H1 (cell line): ENCODE results near the gene FAM83G. TPM values are rescaled to one million over a fixed set of nuclear protein-coding genes. Genes with fewer than 3 reads are reported as not detected.

Source experiments
- CTCF ChIA-PET: fragments of 300-600 bp; sonication (Branson Sonifier 250); formaldehyde crosslinking; loops from one replicate; lab custom pipeline; 2021; ENCODE audit not compliant: partially characterized antibody; lab: Charles Lee
- POLR2A ChIA-PET: fragments of 300-600 bp; sonication (Branson Sonifier 250); formaldehyde crosslinking; loops from one replicate; lab custom pipeline; 2021; ENCODE audit warnings: inconsistent platforms; ENCODE audit not compliant: partially characterized antibody; lab: Charles Lee
- DNase-seq, 2 experiments: peaks; one replicate each; pipeline versions ENCODE4 v3.0.0 to v3.0.0-alpha.2; 2010 to 2022; ENCODE audit warnings: low spot score in 2 of 2, low read depth in 1 of 2, mixed read lengths in 1 of 2
- FAIRE-seq: peaks from 2 replicates; lab custom pipeline; 2011; peaks lifted over from hg19 to GRCh38; lab: Jason Lieb, UNC
- H2AFZ ChIP-seq: 2 replicates; pipeline ENCODE4 v1.8.1; 2012; ENCODE audit warnings: low read length, inconsistent platforms
- H2AK5ac ChIP-seq: 2 replicates; pipeline ENCODE4 v1.6.1; 2013; ENCODE audit warnings: low read depth, low read length
- H2BK120ac ChIP-seq: replicated peaks from 2 replicates; pipeline ENCODE3; 2013; ENCODE audit warnings: low read depth, low read length, inconsistent platforms
- H2BK12ac ChIP-seq: 2 replicates; pipeline ENCODE4 v1.6.1; 2013; ENCODE audit warnings: low read depth, low read length
- H2BK15ac ChIP-seq: 2 replicates; pipeline ENCODE4 v1.6.1; 2013; ENCODE audit warnings: low read length
- H2BK20ac ChIP-seq: 2 replicates; pipeline ENCODE4 v1.6.1; 2013; ENCODE audit warnings: low read length
- H2BK5ac ChIP-seq: 2 replicates; pipeline ENCODE4 v1.6.1; 2013; ENCODE audit warnings: low read depth, low read length
- H3K14ac ChIP-seq: 2 replicates; pipeline ENCODE4 v1.6.1; 2013; ENCODE audit warnings: inconsistent platforms; ENCODE audit not compliant: insufficient read length
- H3K18ac ChIP-seq: 2 replicates; pipeline ENCODE4 v1.6.1; 2013; ENCODE audit warnings: low read length; ENCODE audit errors: extremely low read depth
- H3K23ac ChIP-seq: 2 replicates; pipeline ENCODE4 v1.6.1; 2013; ENCODE audit warnings: inconsistent platforms; ENCODE audit not compliant: insufficient read length
- H3K23me2 ChIP-seq: 2 replicates; pipeline ENCODE4 v1.6.1; 2013; ENCODE audit warnings: low read depth, low read length
- H3K27ac ChIP-seq: 2 replicates; pipeline ENCODE4 v1.6.1; 2011; ENCODE audit warnings: low read depth, low read length, inconsistent platforms
- H3K27me3 ChIP-seq, 4 experiments: replicated peaks in 1 of 4; 1 replicate in 1 of 4; 2 replicates in 3 of 4; pipeline versions ENCODE4 v1.6.1 to v1.8.1; 2011 to 2013; ENCODE audit warnings: low read length in 3 of 4, mild to moderate bottlenecking in 3 of 4, inconsistent platforms in 2 of 4, mixed read lengths in 2 of 4, moderate library complexity in 1 of 4; ENCODE audit not compliant: control insufficient read depth in 3 of 4, insufficient read depth in 3 of 4; ENCODE audit errors: extremely low read depth in 1 of 4
- H3K36me3 ChIP-seq, 4 experiments: 2 replicates each; pipeline versions ENCODE4 v1.6.1 to v1.8.1; 2011 to 2013; ENCODE audit warnings: mild to moderate bottlenecking in 4 of 4, low read length in 3 of 4, moderate library complexity in 2 of 4, control low read depth in 1 of 4, inconsistent platforms in 1 of 4; ENCODE audit not compliant: insufficient read depth in 4 of 4, control insufficient read depth in 2 of 4
- H3K4ac ChIP-seq: replicated peaks from 2 replicates; pipeline ENCODE3; 2013; ENCODE audit warnings: low read length, low read depth, mixed read lengths, inconsistent platforms; ENCODE audit not compliant: insufficient read length
- H3K4me1 ChIP-seq, 4 experiments: replicated peaks in 1 of 4; 1 replicate in 1 of 4; 2 replicates in 3 of 4; pipeline versions ENCODE4 v1.6.1 to v1.8.1; 2011 to 2013; ENCODE audit warnings: low read length in 3 of 4, inconsistent platforms in 2 of 4, mixed read lengths in 1 of 4; ENCODE audit not compliant: insufficient read depth in 4 of 4, control insufficient read depth in 3 of 4
- H3K4me2 ChIP-seq, 2 experiments: 2 replicates each; pipeline versions ENCODE4 v1.6.1 to v1.8.1; 2011 to 2013; ENCODE audit warnings: low read depth in 2 of 2, low read length in 2 of 2, control low read depth in 1 of 2, inconsistent platforms in 1 of 2, mild to moderate bottlenecking in 1 of 2; ENCODE audit not compliant: insufficient read depth in 1 of 2
- H3K4me3 ChIP-seq, 4 experiments: fragments of 200-600, 300-600 bp in 1 of 4; sonication (generic), shearing (Covaris generic), sonication (Bioruptor Twin) in 1 of 4; 2 replicates each; pipeline versions ENCODE4 v1.5.1 to v1.8.1; 2011 to 2016; ENCODE audit warnings: low read length in 4 of 4, low read depth in 3 of 4, control low read depth in 2 of 4, inconsistent platforms in 2 of 4, mild to moderate bottlenecking in 2 of 4, mixed read lengths in 1 of 4, moderate library complexity in 1 of 4; ENCODE audit not compliant: insufficient read depth in 2 of 4; ENCODE audit errors: extremely low read depth in 1 of 4
- H3K56ac ChIP-seq: replicated peaks from 2 replicates; pipeline ENCODE3; 2013; ENCODE audit warnings: low read depth, mild to moderate bottlenecking, mixed read lengths, low read length, inconsistent platforms; ENCODE audit not compliant: insufficient read length
- H3K79me1 ChIP-seq: 2 replicates; pipeline ENCODE4 v1.6.1; 2013; ENCODE audit warnings: low read depth, low read length, control low read depth
- H3K79me2 ChIP-seq, 2 experiments: 2 replicates each; pipeline versions ENCODE4 v1.6.1 to v1.8.1; 2012 to 2013; ENCODE audit warnings: low read length in 2 of 2, mild to moderate bottlenecking in 2 of 2, inconsistent platforms in 1 of 2; ENCODE audit not compliant: insufficient read depth in 2 of 2, control insufficient read depth in 1 of 2
- H3K9ac ChIP-seq, 4 experiments: replicated peaks in 1 of 4; 1 replicate in 1 of 4; 2 replicates in 3 of 4; pipeline versions ENCODE4 v1.6.1 to v1.8.1; 2011 to 2013; ENCODE audit warnings: low read depth in 3 of 4, low read length in 3 of 4, control low read depth in 2 of 4, mild to moderate bottlenecking in 2 of 4, moderate library complexity in 2 of 4, inconsistent platforms in 1 of 4; ENCODE audit errors: extremely low read depth in 1 of 4
- H3K9me3 ChIP-seq, 2 experiments: 2 replicates each; pipeline versions ENCODE4 v1.6.1 to v1.8.1; 2012 to 2013; ENCODE audit warnings: mild to moderate bottlenecking in 2 of 2, moderate library complexity in 2 of 2, control low read depth in 1 of 2, inconsistent platforms in 1 of 2, low read depth in 1 of 2, low read length in 1 of 2, mixed read lengths in 1 of 2; ENCODE audit not compliant: insufficient read depth in 2 of 2
- H4K20me1 ChIP-seq, 2 experiments: replicated peaks in 1 of 2; 2 replicates each; pipeline versions ENCODE3 to v1.8.1; 2011 to 2013; ENCODE audit warnings: inconsistent platforms in 2 of 2, low read length in 2 of 2, mild to moderate bottlenecking in 1 of 2; ENCODE audit not compliant: insufficient read depth in 2 of 2, control insufficient read depth in 1 of 2
- H4K5ac ChIP-seq: 2 replicates; pipeline ENCODE4 v1.6.1; 2013; ENCODE audit warnings: low read length, low read depth, mixed read lengths, inconsistent platforms; ENCODE audit not compliant: insufficient read length
- H4K8ac ChIP-seq: 2 replicates; pipeline ENCODE4 v1.8.0; 2013; ENCODE audit warnings: mild to moderate bottlenecking, moderate library complexity, low read length, inconsistent platforms; ENCODE audit not compliant: insufficient read depth; ENCODE audit errors: extremely low read depth
- H4K91ac ChIP-seq: replicated peaks from 2 replicates; pipeline ENCODE3; 2013; ENCODE audit warnings: low read length, mixed read lengths, inconsistent platforms; ENCODE audit not compliant: insufficient read length
- EGR1 ChIP-seq: IDR thresholded peaks from 2 replicates; pipeline ENCODE4 v1.6.1; 2011; ENCODE audit warnings: low read depth, low read length, borderline replicate concordance
- HDAC6 ChIP-seq: IDR thresholded peaks from one replicate; pipeline ENCODE4 v1.7.1; 2012; ENCODE audit warnings: low read depth, mild to moderate bottlenecking, inconsistent platforms, low read length, moderate library complexity
- KDM1A ChIP-seq: fragments of 200-600, 300-600 bp; sonication (generic); IDR thresholded peaks from 2 replicates; pipeline ENCODE4 v1.7.1; 2016; ENCODE audit warnings: mild to moderate bottlenecking, low read length, borderline replicate concordance
- WGBS, 2 experiments: shearing (Covaris generic) in 1 of 2; methylation state at CpG; one replicate each; pipeline versions ENCODE4 v1.1.6 to v1.1.7; 2013 to 2015; ENCODE audit warnings: low lambda C conversion rate in 2 of 2, mixed read lengths in 2 of 2, inconsistent platforms in 1 of 2, low coverage in 1 of 2, missing lambda C conversion rate in 1 of 2; ENCODE audit not compliant: insufficient replicate concordance in 2 of 2, insufficient coverage in 1 of 2, insufficient read length in 1 of 2; ENCODE audit errors: extremely low coverage in 1 of 2, missing lambda C conversion rate in 1 of 2; 5-methylcytosine and 5-hydroxymethylcytosine counted together
- polyA plus RNA-seq, 7 experiments: library from polyadenylated mRNA; depleted of rRNA in 3 of 7; stranded (reverse) in 5 of 7; unstranded in 2 of 7; fragments of >200 nt in 5 of 7; fragments of 200-250 nt in 2 of 7; gene quantifications; 1 replicate in 5 of 7; 2 replicates in 1 of 7; 4 replicates in 1 of 7; pipeline versions ENCODE4 v1.2.1 to v1.2.3, GENCODE V29; 2011 to 2013; ENCODE audit warnings: missing spikeins in 2 of 7, mixed read lengths in 2 of 7
- total RNA-seq: library from RNA; stranded (reverse); fragmentation: NEBNext Ultra II Directional; extraction: Animal tissue kit (Norgen Biotek cat#: 25700); gene quantifications from 2 replicates; pipeline ENCODE4 v1.2.1, GENCODE V29; 2021

Gene FAM83G
- total and polyA plus RNA-seq, 2 of the 8 experiments (the other 6 are each of a cell fraction or from before 2014, with no cell fraction given) = 15.4 to 29.0 TPM

DNA sequence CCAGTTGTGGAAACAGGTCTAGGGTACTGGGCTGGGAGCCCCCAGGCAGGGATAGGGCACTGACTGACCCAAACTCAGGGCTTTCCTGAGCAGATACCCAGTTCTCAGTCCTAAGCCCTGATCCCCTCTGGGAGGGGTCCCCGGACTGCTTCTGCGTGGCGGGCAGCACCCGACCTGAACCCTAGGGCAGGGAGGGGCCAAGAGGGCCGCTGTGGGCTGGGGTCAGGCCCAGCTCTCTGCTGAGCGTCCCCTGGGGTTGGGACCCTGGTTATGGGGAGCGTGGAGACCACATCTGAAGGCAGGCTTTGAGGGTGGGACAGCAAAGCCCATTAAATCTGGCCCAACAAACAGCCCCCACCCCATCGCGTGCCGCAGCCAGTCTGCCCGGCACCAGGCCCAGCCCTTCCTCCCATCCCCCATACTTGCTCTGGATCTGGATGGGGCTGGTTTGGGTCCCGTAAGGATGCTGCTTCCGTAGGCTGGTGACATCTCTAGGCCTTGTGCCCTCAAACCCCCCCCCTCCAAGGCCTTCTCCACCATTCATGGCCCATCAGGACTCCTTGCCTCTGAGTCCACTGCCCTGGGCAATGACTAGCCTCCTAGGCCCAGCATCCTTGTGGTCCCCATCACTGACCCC, 691 bp upstream of the FAM83G start:
- peak overlapping the region; percentile 83; the same call in 1 of the 2 replicates for H3K18ac ChIP-seq
- TF ChIP-seq EGR1 (no peak), HDAC6 (no peak), KDM1A (no peak)
- TF ChIP-seq, all 59 proteins: peak for 0
- ChIA-PET POLR2A (interaction anchor here (0.7 to 1.2 kb wide), 4 partner anchors 9 to 32 kb away, joined by 3 to 6 read pairs (median 3); no protein-coding TSS in a partner anchor), CTCF (interaction anchor here (0.7 kb wide), 2 partner anchors 10 to 44 kb away, joined by 3 read pairs; no protein-coding TSS in a partner anchor)
- no peak overlapping the region for H3K23ac ChIP-seq
- FAIRE-seq (no peak), DNase-seq (no peak)
- H3K56ac ChIP-seq = no peak overlapping the region
- no peak overlapping the region for H3K4ac ChIP-seq
- peaks cover 10% of the 10 kb centered on the region for H3K23me2 ChIP-seq
- peak overlapping the region; percentile 54 to 92 (median 82) for H3K4me3 ChIP-seq
- H2BK5ac ChIP-seq = peak overlapping the region; percentile 91
- peak overlapping the region; percentile 0 for H4K5ac ChIP-seq
- H2AFZ ChIP-seq = peak overlapping the region; percentile 68; the same call in 1 of the 2 replicates
- H3K79me1 ChIP-seq = peaks cover 25% of the 10 kb centered on the region
- H3K4me2 ChIP-seq = peak overlapping the region; percentile 97
- H4K20me1 ChIP-seq = peaks cover 10 to 24% of the 10 kb centered on the region in 2 experiments
- H2BK20ac ChIP-seq = 0 out of 2 replicates have a peak overlapping the region, but pooled peaks have one; percentile 48
- peaks cover 0 to 6% of the 10 kb centered on the region in 2 experiments; a peak in 2 of 4 replicates for H3K9me3 ChIP-seq
- H3K27me3 ChIP-seq = no peaks in the 10 kb centered on the region
- peaks cover 2 to 20% (median 6%) of the 10 kb centered on the region in 4 experiments; a peak in 6 of 8 replicates for H3K36me3 ChIP-seq
- peak overlapping the region; percentile 0 for H4K91ac ChIP-seq
- H2AK5ac ChIP-seq = peak overlapping the region; percentile 82; the same call in 1 of the 2 replicates
- H2BK120ac ChIP-seq = no peak overlapping the region
- peak overlapping the region; percentile 72; the same call in 1 of the 2 replicates for H2BK15ac ChIP-seq
- H3K9ac ChIP-seq = peak overlapping the region in 3 of 4 experiments; percentile 51 to 80 (median 61); a peak in 4 of 7 replicates
- 0 out of 2 replicates have a peak overlapping the region, but pooled peaks have one; percentile 84 for H2BK12ac ChIP-seq
- peak overlapping the region; percentile 17 for H4K8ac ChIP-seq
- peaks cover 0 to 23% (median 18%) of the 10 kb centered on the region in 4 experiments; a peak in 6 of 7 replicates for H3K4me1 ChIP-seq
- WGBS, 2 experiments = 65% methylated on average over 13 of the region's 13 CpGs; no CpG with 5 or more reads in 1 of the 2 experiments
- no peak overlapping the region for H3K14ac ChIP-seq
- H3K79me2 ChIP-seq = peaks cover 0 to 36% of the 10 kb centered on the region in 2 experiments; a peak in 2 of 4 replicates
- H3K27ac ChIP-seq = peak overlapping the region; percentile 75; the same call in 1 of the 2 replicates
